Natural killer cell (primary cell): ENCODE data around the gene RASA2. TPM values are rescaled to one million over a fixed set of nuclear protein-coding genes. Genes with fewer than 3 reads are reported as not detected.

Experiments used
- ATAC-seq, 3 donors: fragments of 150-1000 bp in 2 of 3; fragments of 200-7000 bp in 1 of 3; cut with Tn5 transposase; 1 replicate in 1 of 3; 2 replicates in 2 of 3; pipeline ENCODE4 v1.10.0; 2021; ENCODE audit warnings: mild to moderate bottlenecking in 2 of 3, moderate library complexity in 2 of 3
- DNase-seq, 2 donors: peaks; one replicate each; pipeline versions ENCODE4 v3.0.0 to v3.0.0-alpha.2; 2013 to 2021; ENCODE audit warnings: mixed read lengths in 1 of 2
- H3K27ac ChIP-seq: one replicate; pipeline ENCODE4 v1.5.1; 2013; ENCODE audit warnings: mild to moderate bottlenecking, low read length
- H3K27me3 ChIP-seq: one replicate; pipeline ENCODE4 v1.6.1; 2013; ENCODE audit warnings: low read length; ENCODE audit not compliant: control insufficient read depth, insufficient read depth
- H3K36me3 ChIP-seq: one replicate; pipeline ENCODE4 v1.6.1; 2013; ENCODE audit warnings: low read length; ENCODE audit not compliant: control insufficient read depth, insufficient read depth
- H3K4me1 ChIP-seq: one replicate; pipeline ENCODE4 v1.6.1; 2013; ENCODE audit warnings: low read length; ENCODE audit not compliant: control insufficient read depth, insufficient read depth
- H3K4me3 ChIP-seq: one replicate; pipeline ENCODE4 v1.5.1; 2013; ENCODE audit warnings: low read length
- H3K9me3 ChIP-seq: one replicate; pipeline ENCODE4 v1.6.1; 2013; ENCODE audit warnings: low read length; ENCODE audit not compliant: control insufficient read depth, insufficient read depth
- H3K27ac Mint-ChIP-seq, 2 donors: one replicate each; pipeline ENCODE4 v1.8.0; 2022; ENCODE audit warnings: mild to moderate bottlenecking in 2 of 2, mixed read lengths in 2 of 2, moderate library complexity in 1 of 2
- H3K27me3 Mint-ChIP-seq, 2 donors: one replicate each; pipeline ENCODE4 v1.8.0; 2022; ENCODE audit warnings: low read depth in 2 of 2, mixed read lengths in 2 of 2
- H3K36me3 Mint-ChIP-seq: one replicate; pipeline ENCODE4 v1.8.0; 2022; ENCODE audit warnings: mixed read lengths
- H3K4me1 Mint-ChIP-seq, 2 donors: one replicate each; pipeline ENCODE4 v1.8.0; 2022; ENCODE audit warnings: mixed read lengths in 2 of 2
- H3K4me3 Mint-ChIP-seq: one replicate; pipeline ENCODE4 v1.8.0; 2022; ENCODE audit warnings: mild to moderate bottlenecking, moderate library complexity, mixed read lengths
- H3K9me3 Mint-ChIP-seq, 2 donors: one replicate each; pipeline ENCODE4 v1.8.0; 2022; ENCODE audit warnings: mixed read lengths in 2 of 2
- CTCF ChIP-seq: fragments of 200-600 bp; IDR thresholded peaks from one replicate; pipeline ENCODE4 v1.8.0; 2022; ENCODE audit warnings: antibody characterized with exemption
- WGBS: methylation state at CpG from one replicate; pipeline ENCODE4 v1.1.7; 2013; ENCODE audit warnings: missing lambda C conversion rate; ENCODE audit not compliant: insufficient coverage; 5-methylcytosine and 5-hydroxymethylcytosine counted together
- intact Hi-C: fragments of 100-400 bp; cut with micrococcal nuclease; formaldehyde crosslinking; loops from one replicate; pipeline ENCODE4 v1.14.2; 2022
- total RNA-seq, 4 donors: library from RNA; stranded (reverse); fragments of 120-200 nt in 1 of 4; gene quantifications; one replicate each; pipeline versions ENCODE4 v1.2.3 to v1.2.4, GENCODE V29; 2013 to 2022

RASA2 gene
- total RNA-seq, 3 donors from 2014 or later (not counting 1 experiment from before 2014, with no cell fraction given) = 93.9 to 99.4 (median 97.0) TPM

- no peak for TF ChIP-seq CTCF
- no peak overlapping the region for H3K27ac ChIP-seq
- H3K36me3 ChIP-seq = peaks cover 35% of the 10 kb centered on the region
- no peak for ATAC-seq
- no peak for DNase-seq
- H3K4me3 ChIP-seq = no peak overlapping the region
- H3K27me3 Mint-ChIP-seq = no peaks in the 10 kb centered on the region
- peaks cover 61 to 68% of the 10 kb centered on the region in 2 donors for H3K4me1 Mint-ChIP-seq
- no peaks in the 10 kb centered on the region for H3K27me3 ChIP-seq
- H3K27ac Mint-ChIP-seq = peak overlapping the region; percentile 76 to 77
- intact Hi-C loops = no loop called here
- 88% methylated on average over 2 of the region's 2 CpGs for WGBS
- H3K9me3 Mint-ChIP-seq = no peaks in the 10 kb centered on the region
- no peak overlapping the region for H3K4me3 Mint-ChIP-seq
- no peaks in the 10 kb centered on the region for H3K9me3 ChIP-seq
- H3K4me1 ChIP-seq = peaks cover 6% of the 10 kb centered on the region
- H3K36me3 Mint-ChIP-seq = peaks cover 19% of the 10 kb centered on the region
Observed at GRCh38 chr3:141550926-141551665, 64.3 kb downstream of the RASA2 start.

DNA sequence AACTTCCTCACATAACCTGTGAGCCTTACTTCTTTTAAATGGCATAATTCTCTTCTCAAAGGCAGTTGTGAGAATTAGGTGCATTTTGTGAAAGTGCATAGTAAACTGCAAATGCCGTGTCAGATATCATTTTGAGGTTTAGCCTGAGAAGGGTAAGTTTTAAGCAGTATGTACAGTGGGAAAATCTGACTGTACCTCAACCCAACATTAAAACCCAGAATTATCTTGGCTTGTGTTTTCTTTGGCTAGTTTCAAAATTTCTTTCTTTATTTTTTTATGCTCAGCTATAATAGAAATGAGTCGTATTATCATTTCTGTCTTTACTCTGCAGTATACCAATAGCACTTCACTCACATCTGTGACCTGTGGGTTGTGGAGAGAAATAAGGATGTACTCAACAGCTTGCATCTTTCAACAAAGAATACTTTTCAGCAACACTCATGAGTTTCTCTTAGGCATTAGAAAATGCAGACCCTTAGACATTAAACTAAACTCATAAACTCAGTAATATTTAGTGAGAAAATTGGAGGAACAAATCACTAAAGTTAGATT lies 65.7 kb downstream of the RASA2 start:
- peaks cover 47 to 54% of the 10 kb centered on the region in 2 donors for H3K4me1 Mint-ChIP-seq
- intact Hi-C loops = loop anchor here (2.0 kb wide), 1 partner anchor 66 kb away; the partner anchor contains the start of gene RASA2

DNA sequence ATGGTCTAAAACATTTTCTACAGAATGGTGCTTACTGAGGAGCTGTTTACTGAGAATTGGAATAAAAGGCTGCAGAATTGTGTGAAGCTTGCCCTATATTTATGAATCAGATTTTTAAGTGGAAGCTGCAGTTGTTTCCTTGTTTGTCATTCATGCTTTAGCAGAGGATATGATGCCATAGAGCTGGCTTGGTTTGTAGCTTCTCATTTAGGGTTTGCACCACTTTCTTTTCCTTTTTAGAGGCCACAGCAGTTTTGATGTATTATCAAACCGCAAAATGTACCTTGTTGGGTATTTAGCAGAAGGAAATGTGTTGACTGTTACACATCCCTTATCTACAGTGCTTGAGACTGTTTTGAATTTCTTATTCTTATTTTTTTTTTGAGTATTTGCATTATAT lies 66.2 kb downstream of the RASA2 start:
- Histone ChIP-seq H3K27me3 (no peaks in the 10 kb centered on the region), H3K4me3 (no peak overlapping the region), H3K36me3 (peaks cover 49% of the 10 kb centered on the region), H3K9me3 (no peaks in the 10 kb centered on the region), H3K4me1 (peaks cover 6% of the 10 kb centered on the region), H3K27ac (peak overlapping the region; percentile 47)
- peaks cover 6% of the 10 kb centered on the region for H3K36me3 Mint-ChIP-seq
- DNase-seq (peak in 1 of 2 donors; percentile 74), ATAC-seq (peak; percentile 75 to 81 (median 80))
- H3K4me3 Mint-ChIP-seq = peak overlapping the region; percentile 60
- H3K27me3 Mint-ChIP-seq = no peaks in the 10 kb centered on the region
- no peaks in the 10 kb centered on the region for H3K9me3 Mint-ChIP-seq
- WGBS = no CpG with 5 or more reads among the region's 1 CpG
- no peak for TF ChIP-seq CTCF
- intact Hi-C loops = loop anchor here (2.0 kb wide), 1 partner anchor 66 kb away; the partner anchor contains the start of gene RASA2
- peak overlapping the region; percentile 76 to 77 for H3K27ac Mint-ChIP-seq
- peaks cover 41 to 49% of the 10 kb centered on the region in 2 donors for H3K4me1 Mint-ChIP-seq

More for the DNA sequence above, 65.7 kb downstream of the RASA2 start:
- 29% methylated on average over 1 of the region's 2 CpGs for WGBS
- Histone ChIP-seq H3K27ac (peak overlapping the region; percentile 47), H3K4me3 (no peak overlapping the region), H3K9me3 (no peaks in the 10 kb centered on the region), H3K4me1 (peaks cover 6% of the 10 kb centered on the region), H3K36me3 (peaks cover 47% of the 10 kb centered on the region), H3K27me3 (no peaks in the 10 kb centered on the region)
- H3K27me3 Mint-ChIP-seq = no peaks in the 10 kb centered on the region
- DNase-seq (no peak), ATAC-seq (peak; percentile 41 to 61 (median 51))
- no peak for TF ChIP-seq CTCF
- no peaks in the 10 kb centered on the region for H3K9me3 Mint-ChIP-seq
- H3K27ac Mint-ChIP-seq = peak overlapping the region; percentile 76 to 77
- H3K36me3 Mint-ChIP-seq = peaks cover 6% of the 10 kb centered on the region
- H3K4me3 Mint-ChIP-seq = peak overlapping the region; percentile 60
